Measurements from ENCODE around the gene KRT35. TPM values are rescaled to one million over a fixed set of nuclear protein-coding genes. Genes with fewer than 3 reads are reported as not detected.

The KRT35 gene
- total RNA-seq (not detected in 2 replicates), polyA plus RNA-seq (not detected in 2 replicates), polyA minus RNA-seq (ENCODE audit: low replicate concordance) (not detected in 2 replicates)
- polyA plus RNA-seq (2012): not detected in 2 replicates

DNA sequence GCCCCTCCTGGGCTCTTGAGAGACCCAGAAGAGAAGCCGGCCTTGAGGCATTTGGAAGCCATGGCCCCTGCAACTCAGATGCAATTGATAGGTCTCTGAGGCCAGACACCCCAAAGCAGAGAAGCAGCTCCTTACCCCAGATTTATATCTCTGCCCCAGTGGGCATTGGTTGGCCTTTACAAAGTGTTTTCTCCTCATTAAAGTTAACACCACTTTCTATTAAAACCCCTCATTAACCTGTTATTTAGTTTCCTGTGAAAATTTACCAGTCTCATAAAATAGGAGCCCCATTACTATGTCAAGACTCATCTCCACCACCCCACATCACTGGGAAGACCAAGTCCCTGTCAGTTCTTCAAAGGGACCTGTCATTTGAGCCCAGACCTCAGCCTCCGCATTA, at the start of gene KRT35:
Gene KRT35 (minus strand): TSS at position 116 of the 400 bp plus-strand sequence. CDS start 54 bp downstream, at position 62.
- Histone ChIP-seq H3K9me3 (ENCODE audit: control insufficient read depth, insufficient read depth, low read depth, low read length) (no peaks in the 10 kb centered on the region), H3K4me2 (ENCODE audit: extremely low read depth, insufficient read depth, low read length) (no peak within 1 kb of the TSS)

GRCh38 chr17:41530062-41531048, 49.4 kb upstream of the KRT35 start:
- Histone ChIP-seq H3K9ac (ENCODE audit: insufficient read depth, low read length) (no peak overlapping the region), H3K4me3 (replicated peaks in 1 of 4; ENCODE audit: control extremely low read depth in 1 of 4, insufficient read depth in 1 of 4, low read depth in 3 of 4, low read length in 4 of 4) (no peak overlapping the region), H3K9me3 (ENCODE audit: control insufficient read depth, insufficient read depth, low read depth, low read length) (no peaks in the 10 kb centered on the region), H3K27me3 (ENCODE audit: control insufficient read depth, insufficient read depth, low read length) (peaks cover 4% of the 10 kb centered on the region), H2AFZ (ENCODE audit: low read length) (no peak overlapping the region), H3K27ac (ENCODE audit: insufficient read depth, low read length) (no peak overlapping the region), H3K36me3 (ENCODE audit: control insufficient read depth, insufficient read depth, low read length) (no peaks in the 10 kb centered on the region), H3K4me2 (ENCODE audit: extremely low read depth, insufficient read depth, low read length) (peak overlapping the region; percentile 3), H4K20me1 (ENCODE audit: control insufficient read depth, extremely low read depth, insufficient read depth, low read length) (no peaks in the 10 kb centered on the region), H3K79me2 (ENCODE audit: control insufficient read depth, insufficient read depth, low read length) (no peaks in the 10 kb centered on the region), H3K4me1 (ENCODE audit: control insufficient read depth, extremely low read depth, insufficient read depth, low read length) (peaks cover 5% of the 10 kb centered on the region)
- peak; percentile 81 to 97 for DNase-seq (ENCODE audit: low read depth in 2 of 2)
- TF ChIP-seq, protein P1, sequence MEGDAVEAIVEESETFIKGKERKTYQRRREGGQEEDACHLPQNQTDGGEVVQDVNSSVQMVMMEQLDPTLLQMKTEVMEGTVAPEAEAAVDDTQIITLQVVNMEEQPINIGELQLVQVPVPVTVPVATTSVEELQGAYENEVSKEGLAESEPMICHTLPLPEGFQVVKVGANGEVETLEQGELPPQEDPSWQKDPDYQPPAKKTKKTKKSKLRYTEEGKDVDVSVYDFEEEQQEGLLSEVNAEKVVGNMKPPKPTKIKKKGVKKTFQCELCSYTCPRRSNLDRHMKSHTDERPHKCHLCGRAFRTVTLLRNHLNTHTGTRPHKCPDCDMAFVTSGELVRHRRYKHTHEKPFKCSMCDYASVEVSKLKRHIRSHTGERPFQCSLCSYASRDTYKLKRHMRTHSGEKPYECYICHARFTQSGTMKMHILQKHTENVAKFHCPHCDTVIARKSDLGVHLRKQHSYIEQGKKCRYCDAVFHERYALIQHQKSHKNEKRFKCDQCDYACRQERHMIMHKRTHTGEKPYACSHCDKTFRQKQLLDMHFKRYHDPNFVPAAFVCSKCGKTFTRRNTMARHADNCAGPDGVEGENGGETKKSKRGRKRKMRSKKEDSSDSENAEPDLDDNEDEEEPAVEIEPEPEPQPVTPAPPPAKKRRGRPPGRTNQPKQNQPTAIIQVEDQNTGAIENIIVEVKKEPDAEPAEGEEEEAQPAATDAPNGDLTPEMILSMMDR (conservative IDR thresholded peaks at IDR 0.05 in 1 of 2, IDR thresholded peaks at IDR 0.05 in 1 of 2; ENCODE audit: low read depth in 1 of 2, low read length in 2 of 2): no peak
- TF ChIP-seq EZH2 (IDR thresholded peaks at IDR 0.05; ENCODE audit: low read length, missing control alignments): no peak

More for the DNA sequence above, at the start of gene KRT35:
- H4K20me1 ChIP-seq (ENCODE audit: control insufficient read depth, extremely low read depth, insufficient read depth, low read length): no peaks in the 10 kb centered on the region
- H3K4me1 ChIP-seq (ENCODE audit: control insufficient read depth, extremely low read depth, insufficient read depth, low read length): no peaks in the 10 kb centered on the region
- H2AFZ ChIP-seq (ENCODE audit: low read length): no peak within 1 kb of the TSS
- H3K9ac ChIP-seq (ENCODE audit: insufficient read depth, low read length): no peak within 1 kb of the TSS
- DNase-seq (ENCODE audit: low read depth in 2 of 2): no peak
- H3K79me2 ChIP-seq (ENCODE audit: control insufficient read depth, insufficient read depth, low read length): no peaks in the 10 kb centered on the region
- no peak within 1 kb of the TSS for H3K4me3 ChIP-seq (replicated peaks in 1 of 4; ENCODE audit: control extremely low read depth in 1 of 4, insufficient read depth in 1 of 4, low read depth in 3 of 4, low read length in 4 of 4)
- peaks cover 7% of the 10 kb centered on the region for H3K27me3 ChIP-seq (ENCODE audit: control insufficient read depth, insufficient read depth, low read length)
- no peak within 1 kb of the TSS for H3K27ac ChIP-seq (ENCODE audit: insufficient read depth, low read length)
- TF ChIP-seq, protein P1 (conservative IDR thresholded peaks at IDR 0.05 in 1 of 2, IDR thresholded peaks at IDR 0.05 in 1 of 2; ENCODE audit: low read depth in 1 of 2, low read length in 2 of 2): no peak
- no peak for TF ChIP-seq EZH2 (IDR thresholded peaks at IDR 0.05; ENCODE audit: low read length, missing control alignments)
- H3K36me3 ChIP-seq (ENCODE audit: control insufficient read depth, insufficient read depth, low read length): no peaks in the 10 kb centered on the region

DNA sequence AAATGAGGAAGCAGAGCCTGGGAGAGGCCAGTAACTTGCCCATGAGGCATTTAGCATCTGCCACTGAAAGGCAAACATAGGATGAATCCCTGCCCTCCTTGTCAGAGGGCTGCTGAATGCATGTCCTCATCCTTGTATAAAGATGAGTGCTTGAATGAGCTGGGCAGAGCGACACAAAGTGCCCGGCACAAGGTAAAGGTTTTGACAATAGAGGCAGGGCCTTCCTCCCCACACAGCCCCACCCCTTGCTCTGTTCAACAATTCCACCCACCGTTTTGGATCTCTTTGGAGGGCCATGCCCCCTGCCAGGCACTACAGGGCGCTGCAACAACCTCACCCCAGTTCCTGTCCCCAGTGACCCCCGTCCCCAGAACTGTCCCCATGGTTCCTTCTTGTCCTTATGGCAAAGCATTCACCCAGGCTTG, 48.6 kb upstream of the KRT35 start:
- no peaks in the 10 kb centered on the region for H4K20me1 ChIP-seq (ENCODE audit: control insufficient read depth, extremely low read depth, insufficient read depth, low read length)
- no peak for DNase-seq (ENCODE audit: low read depth in 2 of 2)
- H3K9ac ChIP-seq (ENCODE audit: insufficient read depth, low read length): no peak overlapping the region
- no peaks in the 10 kb centered on the region for H3K9me3 ChIP-seq (ENCODE audit: control insufficient read depth, insufficient read depth, low read depth, low read length)
- no peaks in the 10 kb centered on the region for H3K79me2 ChIP-seq (ENCODE audit: control insufficient read depth, insufficient read depth, low read length)
- TF ChIP-seq EZH2 (IDR thresholded peaks at IDR 0.05; ENCODE audit: low read length, missing control alignments): no peak
- TF ChIP-seq, protein P1 (conservative IDR thresholded peaks at IDR 0.05 in 1 of 2, IDR thresholded peaks at IDR 0.05 in 1 of 2; ENCODE audit: low read depth in 1 of 2, low read length in 2 of 2): no peak
- no peaks in the 10 kb centered on the region for H3K36me3 ChIP-seq (ENCODE audit: control insufficient read depth, insufficient read depth, low read length)
- H3K4me1 ChIP-seq (ENCODE audit: control insufficient read depth, extremely low read depth, insufficient read depth, low read length): peaks cover 5% of the 10 kb centered on the region
- peaks cover 4% of the 10 kb centered on the region for H3K27me3 ChIP-seq (ENCODE audit: control insufficient read depth, insufficient read depth, low read length)
- H2AFZ ChIP-seq (ENCODE audit: low read length): no peak overlapping the region
- no peak overlapping the region for H3K4me3 ChIP-seq (replicated peaks in 1 of 4; ENCODE audit: control extremely low read depth in 1 of 4, insufficient read depth in 1 of 4, low read depth in 3 of 4, low read length in 4 of 4)
- no peak overlapping the region for H3K4me2 ChIP-seq (ENCODE audit: extremely low read depth, insufficient read depth, low read length)
- H3K27ac ChIP-seq (ENCODE audit: insufficient read depth, low read length): no peak overlapping the region
